ENCODE data around the gene EPHB1. TPM values are rescaled to one million over a fixed set of nuclear protein-coding genes. Genes with fewer than 3 reads are reported as not detected.

EPHB1 gene
- total and polyA plus RNA-seq, 2 experiments from 2014 or later = 0.45 to 1.7 TPM

GRCh38 chr3:135239615-135239884, 444.5 kb downstream of the EPHB1 start:
- H3K4me1 ChIP-seq (ENCODE audit: low read depth) = no peaks in the 10 kb centered on the region
- H3K36me3 ChIP-seq = no peaks in the 10 kb centered on the region
- H3K27me3 ChIP-seq = no peaks in the 10 kb centered on the region
- H3K27ac ChIP-seq = no peak overlapping the region
- H3K9me3 ChIP-seq (ENCODE audit: low read depth) = no peaks in the 10 kb centered on the region
- no peak for TF ChIP-seq CTCF (IDR thresholded peaks at IDR 0.05; ENCODE audit: low read depth, low read length)
- no peak for DNase-seq (ENCODE audit: low read depth in 1 of 2, low spot score in 1 of 2)
- H3K4me3 ChIP-seq = no peak overlapping the region

- TF ChIP-seq CTCF (IDR thresholded peaks at IDR 0.05; ENCODE audit: low read depth, low read length) = no peak
- Histone ChIP-seq H3K9me3 (ENCODE audit: low read depth) (no peaks in the 10 kb centered on the region), H3K4me3 (no peak overlapping the region), H3K27ac (no peak overlapping the region), H3K36me3 (no peaks in the 10 kb centered on the region), H3K4me1 (ENCODE audit: low read depth) (no peaks in the 10 kb centered on the region), H3K27me3 (no peaks in the 10 kb centered on the region)
- peak in 1 of 2 donors; percentile 33 for DNase-seq (ENCODE audit: low read depth in 1 of 2, low spot score in 1 of 2)
Measured at GRCh38 chr3:135240426-135240825, 445.4 kb downstream of the EPHB1 start.

- DNase-seq (ENCODE audit: low read depth in 1 of 2, low spot score in 1 of 2) = no peak
- Histone ChIP-seq H3K36me3 (no peaks in the 10 kb centered on the region), H3K27me3 (no peaks in the 10 kb centered on the region), H3K4me1 (ENCODE audit: low read depth) (no peaks in the 10 kb centered on the region), H3K4me3 (no peak overlapping the region), H3K9me3 (ENCODE audit: low read depth) (no peaks in the 10 kb centered on the region), H3K27ac (no peak overlapping the region)
- TF ChIP-seq CTCF (IDR thresholded peaks at IDR 0.05; ENCODE audit: low read depth, low read length) = no peak
Measured at GRCh38 chr3:135242285-135242684, 447.2 kb downstream of the EPHB1 start.

GRCh38 chr3:135243616-135244015, 448.6 kb downstream of the EPHB1 start:
- TF ChIP-seq CTCF (IDR thresholded peaks at IDR 0.05; ENCODE audit: low read depth, low read length) = no peak
- Histone ChIP-seq H3K27me3 (no peaks in the 10 kb centered on the region), H3K27ac (no peak overlapping the region), H3K4me3 (no peak overlapping the region), H3K9me3 (ENCODE audit: low read depth) (no peaks in the 10 kb centered on the region), H3K36me3 (no peaks in the 10 kb centered on the region), H3K4me1 (ENCODE audit: low read depth) (no peaks in the 10 kb centered on the region)
- DNase-seq (ENCODE audit: low read depth in 1 of 2, low spot score in 1 of 2) = no peak

- no peak for DNase-seq (ENCODE audit: low read depth in 1 of 2, low spot score in 1 of 2)
- H3K27ac ChIP-seq = no peak overlapping the region
- no peaks in the 10 kb centered on the region for H3K4me1 ChIP-seq (ENCODE audit: low read depth)
- H3K9me3 ChIP-seq (ENCODE audit: low read depth) = no peaks in the 10 kb centered on the region
- no peaks in the 10 kb centered on the region for H3K36me3 ChIP-seq
- H3K27me3 ChIP-seq = no peaks in the 10 kb centered on the region
- no peak for TF ChIP-seq CTCF (IDR thresholded peaks at IDR 0.05; ENCODE audit: low read depth, low read length)
- no peak overlapping the region for H3K4me3 ChIP-seq
Measured at GRCh38 chr3:135246027-135246426, 451.0 kb downstream of the EPHB1 start.

- no peak for DNase-seq (ENCODE audit: low read depth in 1 of 2, low spot score in 1 of 2)
- Histone ChIP-seq H3K4me3 (no peak overlapping the region), H3K4me1 (ENCODE audit: low read depth) (no peaks in the 10 kb centered on the region), H3K36me3 (no peaks in the 10 kb centered on the region), H3K9me3 (ENCODE audit: low read depth) (no peaks in the 10 kb centered on the region), H3K27ac (no peak overlapping the region), H3K27me3 (no peaks in the 10 kb centered on the region)
- no peak for TF ChIP-seq CTCF (IDR thresholded peaks at IDR 0.05; ENCODE audit: low read depth, low read length)
Measured at GRCh38 chr3:135248213-135248612, 453.2 kb downstream of the EPHB1 start.

Measured in cardiac muscle cell (in vitro differentiated cells and primary cell).